Osteocyte (in vitro differentiated cells): ENCODE measurements around the gene THRAP3. TPM values are rescaled to one million over a fixed set of nuclear protein-coding genes. Genes with fewer than 3 reads are reported as not detected.
A peak's percentile ranks its signal among the peaks of the same experiment; 100 is the strongest.

Experiments
- DNase-seq: peaks from one replicate; pipeline ENCODE4 v3.0.0; 2021; ENCODE audit warnings: mixed read lengths; ENCODE audit not compliant: unreplicated experiment; ENCODE audit errors: extremely low spot score
- H3K27ac Mint-ChIP-seq: one replicate; pipeline ENCODE4 v1.8.0; 2021; ENCODE audit warnings: mild to moderate bottlenecking, mixed read lengths; ENCODE audit not compliant: unreplicated experiment
- H3K27me3 Mint-ChIP-seq: one replicate; pipeline ENCODE4 v1.8.0; 2021; ENCODE audit warnings: mixed read lengths; ENCODE audit not compliant: unreplicated experiment
- H3K36me3 Mint-ChIP-seq: one replicate; pipeline ENCODE4 v1.8.0; 2021; ENCODE audit warnings: mixed read lengths; ENCODE audit not compliant: unreplicated experiment
- H3K4me1 Mint-ChIP-seq: one replicate; pipeline ENCODE4 v1.8.0; 2021; ENCODE audit warnings: mixed read lengths; ENCODE audit not compliant: unreplicated experiment
- H3K4me3 Mint-ChIP-seq: one replicate; pipeline ENCODE4 v1.8.0; 2021; ENCODE audit warnings: mild to moderate bottlenecking, moderate library complexity, mixed read lengths; ENCODE audit not compliant: unreplicated experiment
- H3K9me3 Mint-ChIP-seq: one replicate; pipeline ENCODE4 v1.8.0; 2021; ENCODE audit warnings: mixed read lengths; ENCODE audit not compliant: unreplicated experiment
- CTCF ChIP-seq: fragments of 200-600 bp; sonication (generic); IDR thresholded peaks from 2 replicates; pipeline ENCODE4 v1.5.0; 2021; ENCODE audit warnings: antibody characterized with exemption, mild to moderate bottlenecking, moderate library complexity
- total RNA-seq: library from RNA; stranded (reverse); gene quantifications from 2 replicates; pipeline ENCODE4 v1.2.1, GENCODE V29; 2021

The THRAP3 gene
- total RNA-seq, 1 donor from 2014 or later: 117 TPM

- no peaks in the 10 kb centered on the region for H3K4me1 Mint-ChIP-seq
- H3K27me3 Mint-ChIP-seq: no peaks in the 10 kb centered on the region
- no peaks in the 10 kb centered on the region for H3K9me3 Mint-ChIP-seq
- H3K27ac Mint-ChIP-seq: no peak overlapping the region
- TF ChIP-seq CTCF: no peak
- H3K36me3 Mint-ChIP-seq: peaks cover 38% of the 10 kb centered on the region
- no peak overlapping the region for H3K4me3 Mint-ChIP-seq
- no peak for DNase-seq
These were observed 71.1 kb downstream of the THRAP3 start for GRCh38 chr1:36295390-36295789.

- no peak for TF ChIP-seq CTCF
- H3K27ac Mint-ChIP-seq: no peak overlapping the region
- no peaks in the 10 kb centered on the region for H3K9me3 Mint-ChIP-seq
- H3K27me3 Mint-ChIP-seq: no peaks in the 10 kb centered on the region
- peaks cover 39% of the 10 kb centered on the region for H3K36me3 Mint-ChIP-seq
- H3K4me1 Mint-ChIP-seq: peaks cover 1% of the 10 kb centered on the region
- H3K4me3 Mint-ChIP-seq: no peak overlapping the region
- no peak for DNase-seq
These were observed 72.8 kb downstream of the THRAP3 start for GRCh38 chr1:36297062-36297461.

GRCh38 chr1:36298640-36299039 is 74.4 kb downstream of the THRAP3 start:
- Mint-ChIP-seq H3K36me3 (peaks cover 41% of the 10 kb centered on the region), H3K4me3 (no peak overlapping the region), H3K27me3 (no peaks in the 10 kb centered on the region), H3K4me1 (peaks cover 1% of the 10 kb centered on the region), H3K27ac (no peak overlapping the region), H3K9me3 (no peaks in the 10 kb centered on the region)
- no peak for TF ChIP-seq CTCF
- no peak for DNase-seq

GRCh38 chr1:36300526-36300925 is 76.3 kb downstream of the THRAP3 start:
- no peak for TF ChIP-seq CTCF
- no peaks in the 10 kb centered on the region for H3K9me3 Mint-ChIP-seq
- peaks cover 4% of the 10 kb centered on the region for H3K4me1 Mint-ChIP-seq
- H3K36me3 Mint-ChIP-seq: peaks cover 41% of the 10 kb centered on the region
- no peak for DNase-seq
- H3K27me3 Mint-ChIP-seq: no peaks in the 10 kb centered on the region
- no peak overlapping the region for H3K4me3 Mint-ChIP-seq
- H3K27ac Mint-ChIP-seq: peak overlapping the region; percentile 28

- no peak for TF ChIP-seq CTCF
- H3K4me1 Mint-ChIP-seq: peaks cover 10% of the 10 kb centered on the region
- peaks cover 41% of the 10 kb centered on the region for H3K36me3 Mint-ChIP-seq
- no peaks in the 10 kb centered on the region for H3K27me3 Mint-ChIP-seq
- peak overlapping the region; percentile 58 for H3K27ac Mint-ChIP-seq
- DNase-seq: no peak
- no peaks in the 10 kb centered on the region for H3K9me3 Mint-ChIP-seq
- H3K4me3 Mint-ChIP-seq: no peak overlapping the region
These were observed 77.0 kb downstream of the THRAP3 start for GRCh38 chr1:36301220-36301619.
